B cell (primary cell): ENCODE data around the gene IL12A. TPM values are rescaled to one million over a fixed set of nuclear protein-coding genes. Genes with fewer than 3 reads are reported as not detected.

Source experiments
- ATAC-seq: fragments of 200-7000 bp; cut with Tn5 transposase; one replicate; pipeline ENCODE4 v1.10.0; 2021; ENCODE audit warnings: low read depth, mild to moderate bottlenecking, moderate number of reproducible peaks, moderate library complexity
- CTCF ChIA-PET: fragments of 350-600 bp; sonication (Branson Sonifier 250); formaldehyde crosslinking; loops from one replicate; lab custom pipeline; 2021; ENCODE audit warnings: antibody characterized with exemption, inconsistent platforms; lab: Charles Lee
- POLR2A ChIA-PET: fragments of 350-600 bp; sonication (Branson Sonifier 250); formaldehyde crosslinking; loops from one replicate; lab custom pipeline; 2021; ENCODE audit warnings: antibody characterized with exemption; lab: Charles Lee
- DNase-seq: peaks from one replicate; pipeline ENCODE4 v3.0.0; 2013
- H2AFZ ChIP-seq: 2 replicates; pipeline ENCODE4 v1.6.1; 2012; ENCODE audit warnings: mild to moderate bottlenecking, low read depth, low read length; ENCODE audit not compliant: insufficient read depth, poor library complexity, severe bottlenecking
- H3K27ac ChIP-seq, 2 donors: 1 replicate in 1 of 2; 2 replicates in 1 of 2; pipeline ENCODE4 v1.5.1; 2012 to 2013; ENCODE audit warnings: low read length in 2 of 2, mild to moderate bottlenecking in 2 of 2, moderate library complexity in 1 of 2
- H3K27me3 ChIP-seq, 4 experiments: fragments of 200-600 bp in 1 of 4; sonication (generic) in 1 of 4; replicated peaks in 1 of 4; 1 replicate in 2 of 4; 2 replicates in 2 of 4; pipeline versions ENCODE4 v1.6.1 to v1.7.0; 2013 to 2016; ENCODE audit warnings: low read length in 3 of 4, mild to moderate bottlenecking in 2 of 4, mixed read lengths in 1 of 4, moderate library complexity in 1 of 4; ENCODE audit not compliant: insufficient read depth in 4 of 4, control insufficient read depth in 3 of 4; ENCODE audit errors: control extremely low read depth in 1 of 4
- H3K36me3 ChIP-seq, 2 experiments: replicated peaks in 1 of 2; 1 replicate in 1 of 2; 2 replicates in 1 of 2; pipeline versions ENCODE4 v1.6.1 to v1.7.1; 2013; ENCODE audit warnings: low read length in 1 of 2; ENCODE audit not compliant: insufficient read depth in 2 of 2, control insufficient read depth in 1 of 2; ENCODE audit errors: control extremely low read depth in 1 of 2, extremely low read depth in 1 of 2
- H3K4me1 ChIP-seq, 2 donors: fragments of 200-600 bp in 1 of 2; sonication (generic) in 1 of 2; 1 replicate in 1 of 2; 2 replicates in 1 of 2; pipeline versions ENCODE4 v1.5.1 to v1.6.1; 2013 to 2017; ENCODE audit warnings: low read length in 2 of 2; ENCODE audit not compliant: control insufficient read depth in 2 of 2, insufficient read depth in 2 of 2
- H3K4me2 ChIP-seq: replicated peaks from 2 replicates; pipeline ENCODE3; 2012; ENCODE audit warnings: mild to moderate bottlenecking, low read depth, low read length; ENCODE audit not compliant: poor library complexity, severe bottlenecking
- H3K4me3 ChIP-seq, 5 experiments: fragments of 200-600 bp in 1 of 5; sonication (generic) in 1 of 5; 1 replicate in 3 of 5; 2 replicates in 2 of 5; pipeline versions ENCODE4 v1.5.1 to v1.7.0; 2011 to 2016; ENCODE audit warnings: low read length in 4 of 5, mild to moderate bottlenecking in 4 of 5, low read depth in 2 of 5, control low read depth in 1 of 5, moderate library complexity in 1 of 5; ENCODE audit not compliant: insufficient read depth in 1 of 5; ENCODE audit errors: control extremely low read depth in 1 of 5, extremely low read depth in 1 of 5
- H3K79me2 ChIP-seq: fragments of 200-600 bp; sonication (generic); one replicate; pipeline ENCODE4 v1.6.0; 2016; ENCODE audit warnings: low read length; ENCODE audit not compliant: control insufficient read depth, insufficient read depth
- H3K9ac ChIP-seq: fragments of 200-600 bp; sonication (generic); 2 replicates; pipeline ENCODE4 v1.6.1; 2017; ENCODE audit warnings: mild to moderate bottlenecking, low read length, moderate library complexity
- H3K9me3 ChIP-seq, 3 donors: one replicate each; pipeline versions ENCODE4 v1.6.1 to v1.7.1; 2013; ENCODE audit warnings: low read length in 2 of 3; ENCODE audit not compliant: control insufficient read depth in 2 of 3, insufficient read depth in 1 of 3; ENCODE audit errors: control extremely low read depth in 1 of 3
- H4K20me1 ChIP-seq: 2 replicates; pipeline ENCODE4 v1.6.0; 2012; ENCODE audit warnings: mild to moderate bottlenecking, low read length; ENCODE audit not compliant: insufficient read depth, control insufficient read depth, poor library complexity, severe bottlenecking
- H3K27ac Mint-ChIP-seq: one replicate; pipeline ENCODE4 v1.8.0; 2021; ENCODE audit warnings: mixed read lengths
- H3K27me3 Mint-ChIP-seq: one replicate; pipeline ENCODE4 v1.8.0; 2021; ENCODE audit warnings: mixed read lengths
- H3K4me1 Mint-ChIP-seq: one replicate; pipeline ENCODE4 v1.8.0; 2021; ENCODE audit warnings: mixed read lengths
- H3K4me3 Mint-ChIP-seq: one replicate; pipeline ENCODE4 v1.8.0; 2021; ENCODE audit warnings: mixed read lengths
- H3K9me3 Mint-ChIP-seq: one replicate; pipeline ENCODE4 v1.8.0; 2022; ENCODE audit warnings: mixed read lengths; ENCODE audit not compliant: insufficient read depth
- EZH2 ChIP-seq: IDR thresholded peaks from 2 replicates; pipeline ENCODE4 v1.6.1; 2012; ENCODE audit warnings: borderline replicate concordance, low read depth, mild to moderate bottlenecking, moderate library complexity, low read length; ENCODE audit not compliant: insufficient read depth, poor library complexity, severe bottlenecking
- WGBS: methylation state at CpG from one replicate; pipeline ENCODE4 v1.1.5; 2013; ENCODE audit warnings: missing lambda C conversion rate; ENCODE audit not compliant: insufficient coverage; 5-methylcytosine and 5-hydroxymethylcytosine counted together
- intact Hi-C: fragments of 100-400 bp; cut with micrococcal nuclease; formaldehyde crosslinking; loops from one replicate; pipeline ENCODE4 v1.10.0; 2022
- polyA plus RNA-seq: library from polyadenylated mRNA; depleted of rRNA; stranded (reverse); fragments of >200 nt; gene quantifications from 2 replicates; pipeline ENCODE4 v1.2.3, GENCODE V29; 2012
- total RNA-seq, 2 donors: library from RNA; stranded (reverse); fragments of 120-200 nt in 1 of 2; gene quantifications; 1 replicate in 1 of 2; 2 replicates in 1 of 2; pipeline versions ENCODE4 v1.2.3 to v1.2.4, GENCODE V29; 2013 to 2022
- TF ChIP-seq, protein P1 (sequence below): fragments of 200-600 bp; IDR thresholded peaks from one replicate; pipeline ENCODE4 v1.8.0; 2022; ENCODE audit warnings: antibody characterized with exemption, mild to moderate bottlenecking

IL12A gene
- total and polyA plus RNA-seq, 2 donors (not counting 1 experiment from before 2014, with no cell fraction given) = 6.1 to 9.9 TPM

DNA sequence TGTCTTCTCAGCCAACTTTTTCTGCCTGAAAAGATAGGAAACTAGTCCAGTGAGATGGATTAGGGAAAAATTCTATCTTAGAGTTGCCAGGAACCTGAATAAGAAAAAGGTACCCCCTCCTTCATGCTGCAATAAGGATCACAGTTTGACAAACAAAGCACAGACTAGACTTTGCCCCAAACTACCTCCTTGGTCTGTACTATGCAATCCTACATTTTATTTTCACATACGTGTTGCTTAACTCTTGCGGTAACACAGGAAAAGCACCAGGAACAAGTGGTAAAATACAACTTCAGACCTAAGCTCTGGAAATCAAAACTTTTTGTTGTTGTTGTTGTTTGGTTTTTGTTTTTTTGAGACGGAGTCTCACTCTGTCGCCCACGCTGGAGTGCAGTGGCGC, 11.3 kb upstream of the IL12A start:
- Histone ChIP-seq H3K79me2 (no peaks in the 10 kb centered on the region), H3K9ac (no peak overlapping the region), H3K27me3 (peaks cover 0 to 10% (median 2%) of the 10 kb centered on the region in 4 experiments), H4K20me1 (no peaks in the 10 kb centered on the region), H2AFZ (no peak overlapping the region), H3K4me2 (no peak overlapping the region), H3K27ac (no peak overlapping the region), H3K4me3 (no peak overlapping the region), H3K36me3 (no peaks in the 10 kb centered on the region), H3K4me1 (no peaks in the 10 kb centered on the region), H3K9me3 (no peaks in the 10 kb centered on the region)
- Mint-ChIP-seq H3K4me3 (no peak overlapping the region), H3K9me3 (no peaks in the 10 kb centered on the region), H3K27ac (no peak overlapping the region), H3K4me1 (no peaks in the 10 kb centered on the region), H3K27me3 (peaks cover 17% of the 10 kb centered on the region)
- DNase-seq (no peak), ATAC-seq (no peak)
- TF ChIP-seq EZH2 = no peak
- TF ChIP-seq, protein P1, sequence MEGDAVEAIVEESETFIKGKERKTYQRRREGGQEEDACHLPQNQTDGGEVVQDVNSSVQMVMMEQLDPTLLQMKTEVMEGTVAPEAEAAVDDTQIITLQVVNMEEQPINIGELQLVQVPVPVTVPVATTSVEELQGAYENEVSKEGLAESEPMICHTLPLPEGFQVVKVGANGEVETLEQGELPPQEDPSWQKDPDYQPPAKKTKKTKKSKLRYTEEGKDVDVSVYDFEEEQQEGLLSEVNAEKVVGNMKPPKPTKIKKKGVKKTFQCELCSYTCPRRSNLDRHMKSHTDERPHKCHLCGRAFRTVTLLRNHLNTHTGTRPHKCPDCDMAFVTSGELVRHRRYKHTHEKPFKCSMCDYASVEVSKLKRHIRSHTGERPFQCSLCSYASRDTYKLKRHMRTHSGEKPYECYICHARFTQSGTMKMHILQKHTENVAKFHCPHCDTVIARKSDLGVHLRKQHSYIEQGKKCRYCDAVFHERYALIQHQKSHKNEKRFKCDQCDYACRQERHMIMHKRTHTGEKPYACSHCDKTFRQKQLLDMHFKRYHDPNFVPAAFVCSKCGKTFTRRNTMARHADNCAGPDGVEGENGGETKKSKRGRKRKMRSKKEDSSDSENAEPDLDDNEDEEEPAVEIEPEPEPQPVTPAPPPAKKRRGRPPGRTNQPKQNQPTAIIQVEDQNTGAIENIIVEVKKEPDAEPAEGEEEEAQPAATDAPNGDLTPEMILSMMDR = no peak
- POLR2A ChIA-PET = no interaction called here
- intact Hi-C loops = no loop called here
- CTCF ChIA-PET = interaction anchor here (2.4 kb wide), 1 partner anchor 10 kb away, joined by 10 read pairs; the partner anchor contains the start of gene IL12A
- WGBS = no CpG with 5 or more reads among the region's 6 CpGs

DNA sequence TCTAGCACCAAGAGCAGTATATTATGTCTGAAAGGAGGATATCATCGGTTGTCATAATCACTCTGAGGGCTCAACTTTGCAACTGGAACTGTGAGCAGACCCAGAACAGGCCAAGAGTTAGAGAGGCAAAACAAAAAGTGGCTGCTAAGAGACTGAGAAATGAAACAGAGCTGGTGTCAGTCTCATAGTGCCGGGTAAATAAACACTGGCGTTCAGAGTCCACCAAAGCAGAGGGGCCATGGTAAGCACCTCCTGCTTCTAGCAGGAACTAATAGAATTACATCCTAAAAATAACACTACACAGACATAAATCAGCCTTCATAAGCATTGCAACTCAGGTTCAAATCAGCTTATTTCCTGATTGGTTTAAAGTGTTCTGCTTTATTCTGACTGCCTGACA, 10.3 kb upstream of the IL12A start:
- H2AFZ ChIP-seq = no peak overlapping the region
- TF ChIP-seq EZH2 = no peak
- TF ChIP-seq, protein P1 = no peak
- Mint-ChIP-seq H3K27me3 (peaks cover 17% of the 10 kb centered on the region), H3K4me3 (no peak overlapping the region), H3K9me3 (no peaks in the 10 kb centered on the region), H3K4me1 (no peaks in the 10 kb centered on the region), H3K27ac (no peak overlapping the region)
- H3K27ac ChIP-seq = no peak overlapping the region
- DNase-seq (no peak), ATAC-seq (no peak)
- intact Hi-C loops = no loop called here
- no peak overlapping the region for H3K4me3 ChIP-seq
- no peak overlapping the region for H3K9ac ChIP-seq
- H3K9me3 ChIP-seq = no peaks in the 10 kb centered on the region
- H4K20me1 ChIP-seq = no peaks in the 10 kb centered on the region
- no peaks in the 10 kb centered on the region for H3K79me2 ChIP-seq
- no peaks in the 10 kb centered on the region for H3K36me3 ChIP-seq
- CTCF ChIA-PET = interaction anchor here (2.4 kb wide), 1 partner anchor 9 kb away, joined by 10 read pairs; the partner anchor contains the start of gene IL12A
- no peak overlapping the region for H3K4me2 ChIP-seq
- POLR2A ChIA-PET = no interaction called here
- no peaks in the 10 kb centered on the region for H3K4me1 ChIP-seq
- peaks cover 0 to 10% (median 2%) of the 10 kb centered on the region in 4 experiments for H3K27me3 ChIP-seq
- WGBS = 20% methylated on average over 3 of the region's 3 CpGs
